Measurements from ENCODE around the gene TTC9.

Gene TTC9

GRCh38 chr14:70641548-70642302 lies at the start of gene TTC9:
TSS of gene TTC9 (plus strand) at chr14:70641916. CDS start at chr14:70642130, 214 bp downstream.
- DNase-seq, result peak; percentile 37

GRCh38 chr14:70594461-70594860 lies 47.3 kb upstream of the TTC9 start:
- no peak for DNase-seq

GRCh38 chr14:70595443-70596185 lies 46.1 kb upstream of the TTC9 start:
- DNase-seq, result no peak

- DNase-seq, result no peak
These were observed 44.0 kb upstream of the TTC9 start for GRCh38 chr14:70597731-70598130.

- no peak for DNase-seq
These were observed 42.4 kb upstream of the TTC9 start for GRCh38 chr14:70599345-70599744.

GRCh38 chr14:70600382-70601157 lies 41.1 kb upstream of the TTC9 start, which contains the start of gene MED6:
TSS of gene MED6 (minus strand) at chr14:70600655. CDS start at chr14:70600637, 18 bp downstream.
- DNase-seq, result peak; percentile 90

DNA sequence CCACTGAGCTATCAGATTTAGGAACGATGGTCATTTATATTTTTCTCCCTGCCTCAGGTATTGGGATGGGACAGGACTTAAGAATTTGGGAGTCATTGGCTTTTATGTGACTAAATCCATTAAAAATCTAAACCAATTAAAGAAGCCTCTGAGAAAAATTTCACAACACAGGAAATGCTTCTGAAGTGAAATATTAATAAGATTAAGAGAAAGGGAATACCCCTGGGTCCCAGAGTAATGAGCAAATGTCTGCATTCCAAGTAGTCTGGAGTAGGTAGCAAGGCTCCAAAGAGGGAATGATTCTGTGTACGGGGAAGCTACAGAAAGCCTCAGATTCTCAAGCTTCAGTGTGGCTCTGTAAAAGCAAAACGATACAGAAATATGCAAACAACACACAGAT lies 40.6 kb upstream of the TTC9 start:
- no peak for DNase-seq

DNA sequence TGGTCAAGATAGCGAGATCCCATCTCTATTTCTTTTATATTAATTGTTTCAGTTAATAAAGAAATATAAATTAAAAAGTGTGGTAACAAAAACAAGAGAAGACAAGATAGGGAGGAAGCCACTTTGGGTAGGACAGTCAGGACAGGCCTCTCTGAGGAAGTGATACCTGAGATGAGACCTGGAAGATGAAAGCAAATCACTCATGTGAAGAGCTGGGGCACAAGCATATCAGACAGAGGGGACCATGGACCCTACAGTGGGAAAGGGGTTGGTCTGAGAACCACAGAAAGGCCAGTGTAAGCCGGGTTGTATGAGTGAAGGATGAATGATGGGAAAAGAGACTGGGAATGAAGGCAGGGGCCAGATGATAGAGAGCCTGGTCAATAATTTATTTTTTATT lies 39.5 kb upstream of the TTC9 start:
- DNase-seq, result no peak

DNA sequence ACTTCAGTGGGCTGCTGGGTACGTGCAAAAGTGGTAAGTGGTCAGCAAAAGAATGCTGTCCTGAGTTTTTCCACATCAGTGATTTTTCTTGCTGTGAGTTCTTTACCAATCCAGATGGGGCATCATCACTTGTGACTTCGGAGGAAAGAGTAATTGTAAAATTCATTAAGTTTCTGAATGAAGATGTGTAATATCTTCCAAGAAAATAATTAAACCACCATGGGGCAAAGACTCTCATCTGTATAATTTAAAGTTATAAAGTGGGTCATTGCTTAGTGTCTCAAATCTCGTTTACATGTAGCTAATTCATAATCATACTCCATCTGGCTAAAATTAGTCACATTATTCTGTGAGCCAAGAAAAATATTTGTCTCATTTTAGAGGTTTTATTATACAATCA lies 30.5 kb upstream of the TTC9 start:
- DNase-seq, result no peak

DNA sequence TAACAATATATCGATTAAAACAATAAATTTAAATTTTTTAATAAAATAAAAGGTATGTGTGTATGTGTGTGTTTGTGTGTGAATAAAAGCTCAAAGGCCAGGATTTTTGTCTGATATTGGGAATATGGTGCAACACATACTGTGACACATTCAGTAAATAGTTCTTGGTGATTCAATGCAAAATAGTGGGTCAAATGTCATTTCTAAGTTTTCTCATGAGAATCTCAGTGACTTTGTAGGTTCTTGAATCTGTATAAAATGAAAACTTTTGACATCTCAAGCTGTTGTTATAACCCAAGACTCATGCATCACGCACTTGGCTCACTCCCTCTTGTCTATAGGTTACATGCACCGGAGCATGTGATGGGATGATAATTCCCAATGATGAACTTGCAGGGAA lies 25.1 kb upstream of the TTC9 start:
- DNase-seq, result no peak

DNA sequence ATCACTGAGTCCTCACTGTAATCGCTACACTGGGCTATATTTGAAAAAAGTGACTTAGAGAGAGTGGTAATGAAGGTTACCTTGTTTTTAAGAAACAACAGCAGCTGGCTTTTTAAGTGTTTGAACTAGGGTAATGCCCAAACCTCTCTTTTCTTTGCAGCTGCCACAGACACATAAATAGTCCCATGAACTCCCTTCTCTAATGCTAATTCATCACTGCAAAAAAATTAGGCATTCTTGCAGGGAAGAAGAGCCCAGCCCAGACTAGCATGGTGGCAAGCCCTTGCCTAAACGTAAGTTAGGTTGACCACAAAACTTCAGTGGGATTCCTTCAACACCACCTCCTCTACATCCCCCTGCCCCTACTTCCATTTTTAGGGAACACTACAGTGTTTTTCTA lies 23.4 kb upstream of the TTC9 start:
- DNase-seq, result no peak

GRCh38 chr14:70619708-70620107 lies 22.0 kb upstream of the TTC9 start:
- DNase-seq, result no peak

DNA sequence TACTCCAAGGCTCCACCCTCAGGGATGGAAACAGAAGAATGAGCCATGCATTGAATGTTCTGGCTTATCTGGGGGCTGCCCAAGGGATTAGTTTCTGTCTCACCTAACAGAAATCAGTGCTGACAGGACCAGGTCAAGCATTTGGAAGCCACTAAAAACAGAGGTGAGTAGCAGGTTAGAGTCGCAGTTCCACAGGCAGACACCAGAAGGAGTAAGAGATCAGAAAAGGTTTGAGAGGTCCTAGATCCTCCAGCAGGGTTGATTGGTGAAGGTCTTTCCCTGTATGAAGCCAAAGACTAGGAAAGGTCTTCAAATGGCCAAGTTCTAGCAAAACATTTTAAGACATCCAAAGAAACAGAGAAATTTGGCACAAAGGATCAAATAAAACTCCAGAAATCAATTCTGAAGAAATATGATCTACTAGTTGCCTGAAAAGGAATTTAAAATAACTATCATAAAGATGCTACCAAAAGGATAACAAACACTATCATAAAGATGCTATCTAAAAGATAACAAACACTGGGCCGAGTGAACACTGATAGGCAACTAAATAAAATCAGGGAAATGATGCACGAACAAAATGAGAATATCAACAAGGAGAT lies 19.5 kb upstream of the TTC9 start:
- peak; percentile 38 for DNase-seq

GRCh38 chr14:70624972-70625371 lies 16.7 kb upstream of the TTC9 start:
- no peak for DNase-seq

GRCh38 chr14:70631948-70632347 lies 9.8 kb upstream of the TTC9 start:
- no peak for DNase-seq

GRCh38 chr14:70635971-70636595 lies 5.6 kb upstream of the TTC9 start:
- no peak for DNase-seq

- DNase-seq, result no peak
These were observed 3.3 kb upstream of the TTC9 start for GRCh38 chr14:70638416-70638815.

DNA sequence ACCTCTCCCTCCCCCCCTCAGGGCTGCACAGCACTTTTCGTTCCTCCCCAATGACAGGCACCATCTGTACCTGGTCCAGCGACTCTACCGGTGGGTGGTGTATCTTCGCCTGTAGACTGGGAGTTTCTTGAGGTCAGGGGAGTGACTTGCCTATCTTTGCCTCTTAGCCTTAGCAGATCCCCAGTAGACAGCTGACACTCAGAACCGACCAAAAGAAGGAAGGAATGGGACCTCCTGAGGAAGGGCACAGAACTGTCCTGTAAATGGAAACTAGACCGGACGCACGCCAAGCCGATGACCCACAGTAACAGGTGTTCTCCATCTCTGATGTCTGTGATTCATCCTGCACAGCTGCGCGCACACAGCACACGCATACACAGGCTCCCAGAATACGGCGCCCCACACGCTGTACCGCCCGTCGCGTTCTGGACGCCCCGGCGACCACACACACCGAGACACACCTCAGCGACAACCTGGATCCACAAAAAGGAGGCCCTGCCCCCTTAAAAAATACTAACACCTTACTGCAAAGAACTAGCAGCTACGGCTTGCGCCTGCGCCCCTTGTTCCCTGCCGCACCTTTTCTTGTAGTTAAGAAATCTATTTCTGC lies 673 bp upstream of the TTC9 start:
- peak; percentile 30 for DNase-seq

GRCh38 chr14:70642303-70643235 lies 853 bp downstream of the TTC9 start:
- DNase-seq, result peak; percentile 30

DNA sequence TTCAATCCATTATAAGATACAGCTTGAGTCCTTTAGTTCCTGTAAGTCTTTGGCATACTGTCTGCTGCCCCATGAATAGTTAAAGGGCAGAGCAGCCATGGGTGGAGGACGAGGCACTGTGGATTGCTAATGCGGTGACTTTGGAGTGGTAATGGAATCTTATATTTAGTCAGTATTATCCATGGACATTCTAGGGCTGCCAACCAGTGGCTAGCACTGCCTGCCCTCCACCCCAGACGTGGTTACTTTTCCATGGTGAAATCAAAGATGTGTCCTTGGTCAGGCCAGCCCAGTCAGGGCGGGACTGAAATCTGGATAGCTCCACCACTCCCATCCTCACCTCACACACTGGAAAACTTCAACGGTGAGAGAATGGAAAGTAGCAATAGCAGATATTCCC lies 2.3 kb downstream of the TTC9 start:
- DNase-seq, result no peak

- no peak for DNase-seq
These were observed 4.2 kb downstream of the TTC9 start for GRCh38 chr14:70645892-70646291.
